Gastrocnemius medialis (tissue), 4 donors: Measurements from ENCODE around the gene RRP7A.

Experiments used
- CTCF ChIP-seq, 5 experiments: fragments of 450-650 bp in 3 of 5; fragments of 200-600 bp in 2 of 5; sonication (generic) in 2 of 5; IDR thresholded peaks in 4 of 5; conservative IDR thresholded peaks in 1 of 5; 1 replicate in 4 of 5; 2 replicates in 1 of 5; pipeline ENCODE4 v1.5.1; 2016 to 2019; ENCODE audit warnings: antibody characterized with exemption in 5 of 5, mild to moderate bottlenecking in 3 of 5, moderate library complexity in 3 of 5
- POLR2A ChIP-seq, 2 donors: fragments of 450-650 bp; IDR thresholded peaks; one replicate each; pipeline ENCODE4 v1.6.1; 2017; ENCODE audit warnings: antibody characterized with exemption in 2 of 2, mild to moderate bottlenecking in 2 of 2, moderate library complexity in 2 of 2

GRCh38 chr22:42528591-42529307, 9.2 kb upstream of the RRP7A start:
- no peak for TF ChIP-seq CTCF (IDR thresholded peaks at IDR 0.05 in 4 of 5, conservative IDR thresholded peaks at IDR 0.05 in 1 of 5)
- TF ChIP-seq POLR2A (IDR thresholded peaks at IDR 0.05) = no peak
